ENCODE results near the gene ZNF483. TPM values are rescaled to one million over a fixed set of nuclear protein-coding genes. Genes with fewer than 3 reads are reported as not detected.

ZNF483 gene
- total and polyA plus RNA-seq, 9 donors: 3.2 to 55.5 (median 32.0) TPM

- 73 to 80% (median 79%) methylated on average over 16 of the region's 16 CpGs for WGBS, 3 donors
- intact Hi-C loops (cut with DNase I): no loop called here
Measured at GRCh38 chr9:111604054-111604615, 79.2 kb downstream of the ZNF483 start.

GRCh38 chr9:111605041-111605559 is 80.1 kb downstream of the ZNF483 start:
- no peak for DNase-seq
- H3K27me3 ChIP-seq: no peaks in the 10 kb centered on the region
- H3K27ac ChIP-seq: no peak overlapping the region
- H3K4me3 ChIP-seq: no peak overlapping the region
- no peaks in the 10 kb centered on the region for H3K36me3 ChIP-seq
- 87 to 90% (median 88%) methylated on average over 9 of the region's 9 CpGs for WGBS, 3 donors
- H3K4me1 ChIP-seq (ENCODE audit: insufficient read depth): no peaks in the 10 kb centered on the region
- TF ChIP-seq CTCF (IDR thresholded peaks at IDR 0.05): no peak
- TF ChIP-seq EP300 (IDR thresholded peaks at IDR 0.05): no peak
- TF ChIP-seq POLR2A (IDR thresholded peaks at IDR 0.05): no peak
- intact Hi-C loops (cut with DNase I): no loop called here
- H3K9me3 ChIP-seq: no peaks in the 10 kb centered on the region

More at GRCh38 chr9:111604054-111604615, 79.2 kb downstream of the ZNF483 start:
- Histone ChIP-seq H3K4me1 (ENCODE audit: insufficient read depth) (no peaks in the 10 kb centered on the region), H3K27me3 (no peaks in the 10 kb centered on the region), H3K4me3 (no peak overlapping the region), H3K27ac (no peak overlapping the region), H3K36me3 (no peaks in the 10 kb centered on the region), H3K9me3 (no peaks in the 10 kb centered on the region)
- no peak for DNase-seq
- no peak for TF ChIP-seq POLR2A (IDR thresholded peaks at IDR 0.05)
- TF ChIP-seq CTCF (IDR thresholded peaks at IDR 0.05): no peak
- TF ChIP-seq EP300 (IDR thresholded peaks at IDR 0.05): no peak

- intact Hi-C loops (cut with DNase I): no loop called here
- WGBS, 3 donors: 51 to 71% (median 62%) methylated on average over 5 of the region's 5 CpGs
- no peaks in the 10 kb centered on the region for H3K36me3 ChIP-seq
- H3K4me1 ChIP-seq (ENCODE audit: insufficient read depth): no peaks in the 10 kb centered on the region
- H3K9me3 ChIP-seq: no peaks in the 10 kb centered on the region
- H3K4me3 ChIP-seq: no peak overlapping the region
- no peaks in the 10 kb centered on the region for H3K27me3 ChIP-seq
- no peak overlapping the region for H3K27ac ChIP-seq
- TF ChIP-seq CTCF (IDR thresholded peaks at IDR 0.05): no peak
- DNase-seq: no peak
Measured at GRCh38 chr9:111610149-111610548, 85.2 kb downstream of the ZNF483 start.

- H3K9me3 ChIP-seq: no peaks in the 10 kb centered on the region
- no peak overlapping the region for H3K4me3 ChIP-seq
- intact Hi-C loops (cut with DNase I): no loop called here
- DNase-seq: no peak
- TF ChIP-seq EP300 (IDR thresholded peaks at IDR 0.05): no peak
- no peak for TF ChIP-seq CTCF (IDR thresholded peaks at IDR 0.05)
- 80 to 83% (median 83%) methylated on average over 7 of the region's 7 CpGs for WGBS, 3 donors
- H3K27me3 ChIP-seq: no peaks in the 10 kb centered on the region
- H3K4me1 ChIP-seq (ENCODE audit: insufficient read depth): no peaks in the 10 kb centered on the region
- no peak overlapping the region for H3K27ac ChIP-seq
- no peaks in the 10 kb centered on the region for H3K36me3 ChIP-seq
Measured at GRCh38 chr9:111610845-111611244, 85.9 kb downstream of the ZNF483 start.

Measured in ovary (tissue), 9 donors.